ENCODE data around the gene PYCR2. TPM values are rescaled to one million over a fixed set of nuclear protein-coding genes. Genes with fewer than 3 reads are reported as not detected.

PYCR2 gene
- total and polyA plus RNA-seq, 2 of the 8 experiments (the other 6 are each of a cell fraction or from before 2014, with no cell fraction given), result 79.3 to 84.6 TPM

DNA sequence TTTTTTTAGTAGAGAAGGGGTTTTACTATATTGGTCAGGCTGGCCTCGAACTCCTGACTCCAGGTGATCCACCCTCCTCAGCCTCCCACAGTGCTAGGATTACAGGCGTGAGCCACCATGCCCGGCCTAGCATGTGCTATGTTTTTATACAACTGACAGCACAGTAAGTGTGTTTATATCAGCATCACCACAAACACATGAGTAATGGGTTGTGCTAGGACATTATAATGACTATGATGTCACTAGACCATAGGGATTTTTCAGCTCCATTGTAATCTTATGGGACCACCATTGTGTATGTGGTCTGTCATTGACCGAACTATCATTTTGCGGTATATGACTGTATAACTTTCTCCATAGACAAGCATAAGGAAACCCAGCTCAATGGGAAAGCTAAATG, 10.7 kb upstream of the PYCR2 start (continued):
- TF ChIP-seq, protein P1, sequence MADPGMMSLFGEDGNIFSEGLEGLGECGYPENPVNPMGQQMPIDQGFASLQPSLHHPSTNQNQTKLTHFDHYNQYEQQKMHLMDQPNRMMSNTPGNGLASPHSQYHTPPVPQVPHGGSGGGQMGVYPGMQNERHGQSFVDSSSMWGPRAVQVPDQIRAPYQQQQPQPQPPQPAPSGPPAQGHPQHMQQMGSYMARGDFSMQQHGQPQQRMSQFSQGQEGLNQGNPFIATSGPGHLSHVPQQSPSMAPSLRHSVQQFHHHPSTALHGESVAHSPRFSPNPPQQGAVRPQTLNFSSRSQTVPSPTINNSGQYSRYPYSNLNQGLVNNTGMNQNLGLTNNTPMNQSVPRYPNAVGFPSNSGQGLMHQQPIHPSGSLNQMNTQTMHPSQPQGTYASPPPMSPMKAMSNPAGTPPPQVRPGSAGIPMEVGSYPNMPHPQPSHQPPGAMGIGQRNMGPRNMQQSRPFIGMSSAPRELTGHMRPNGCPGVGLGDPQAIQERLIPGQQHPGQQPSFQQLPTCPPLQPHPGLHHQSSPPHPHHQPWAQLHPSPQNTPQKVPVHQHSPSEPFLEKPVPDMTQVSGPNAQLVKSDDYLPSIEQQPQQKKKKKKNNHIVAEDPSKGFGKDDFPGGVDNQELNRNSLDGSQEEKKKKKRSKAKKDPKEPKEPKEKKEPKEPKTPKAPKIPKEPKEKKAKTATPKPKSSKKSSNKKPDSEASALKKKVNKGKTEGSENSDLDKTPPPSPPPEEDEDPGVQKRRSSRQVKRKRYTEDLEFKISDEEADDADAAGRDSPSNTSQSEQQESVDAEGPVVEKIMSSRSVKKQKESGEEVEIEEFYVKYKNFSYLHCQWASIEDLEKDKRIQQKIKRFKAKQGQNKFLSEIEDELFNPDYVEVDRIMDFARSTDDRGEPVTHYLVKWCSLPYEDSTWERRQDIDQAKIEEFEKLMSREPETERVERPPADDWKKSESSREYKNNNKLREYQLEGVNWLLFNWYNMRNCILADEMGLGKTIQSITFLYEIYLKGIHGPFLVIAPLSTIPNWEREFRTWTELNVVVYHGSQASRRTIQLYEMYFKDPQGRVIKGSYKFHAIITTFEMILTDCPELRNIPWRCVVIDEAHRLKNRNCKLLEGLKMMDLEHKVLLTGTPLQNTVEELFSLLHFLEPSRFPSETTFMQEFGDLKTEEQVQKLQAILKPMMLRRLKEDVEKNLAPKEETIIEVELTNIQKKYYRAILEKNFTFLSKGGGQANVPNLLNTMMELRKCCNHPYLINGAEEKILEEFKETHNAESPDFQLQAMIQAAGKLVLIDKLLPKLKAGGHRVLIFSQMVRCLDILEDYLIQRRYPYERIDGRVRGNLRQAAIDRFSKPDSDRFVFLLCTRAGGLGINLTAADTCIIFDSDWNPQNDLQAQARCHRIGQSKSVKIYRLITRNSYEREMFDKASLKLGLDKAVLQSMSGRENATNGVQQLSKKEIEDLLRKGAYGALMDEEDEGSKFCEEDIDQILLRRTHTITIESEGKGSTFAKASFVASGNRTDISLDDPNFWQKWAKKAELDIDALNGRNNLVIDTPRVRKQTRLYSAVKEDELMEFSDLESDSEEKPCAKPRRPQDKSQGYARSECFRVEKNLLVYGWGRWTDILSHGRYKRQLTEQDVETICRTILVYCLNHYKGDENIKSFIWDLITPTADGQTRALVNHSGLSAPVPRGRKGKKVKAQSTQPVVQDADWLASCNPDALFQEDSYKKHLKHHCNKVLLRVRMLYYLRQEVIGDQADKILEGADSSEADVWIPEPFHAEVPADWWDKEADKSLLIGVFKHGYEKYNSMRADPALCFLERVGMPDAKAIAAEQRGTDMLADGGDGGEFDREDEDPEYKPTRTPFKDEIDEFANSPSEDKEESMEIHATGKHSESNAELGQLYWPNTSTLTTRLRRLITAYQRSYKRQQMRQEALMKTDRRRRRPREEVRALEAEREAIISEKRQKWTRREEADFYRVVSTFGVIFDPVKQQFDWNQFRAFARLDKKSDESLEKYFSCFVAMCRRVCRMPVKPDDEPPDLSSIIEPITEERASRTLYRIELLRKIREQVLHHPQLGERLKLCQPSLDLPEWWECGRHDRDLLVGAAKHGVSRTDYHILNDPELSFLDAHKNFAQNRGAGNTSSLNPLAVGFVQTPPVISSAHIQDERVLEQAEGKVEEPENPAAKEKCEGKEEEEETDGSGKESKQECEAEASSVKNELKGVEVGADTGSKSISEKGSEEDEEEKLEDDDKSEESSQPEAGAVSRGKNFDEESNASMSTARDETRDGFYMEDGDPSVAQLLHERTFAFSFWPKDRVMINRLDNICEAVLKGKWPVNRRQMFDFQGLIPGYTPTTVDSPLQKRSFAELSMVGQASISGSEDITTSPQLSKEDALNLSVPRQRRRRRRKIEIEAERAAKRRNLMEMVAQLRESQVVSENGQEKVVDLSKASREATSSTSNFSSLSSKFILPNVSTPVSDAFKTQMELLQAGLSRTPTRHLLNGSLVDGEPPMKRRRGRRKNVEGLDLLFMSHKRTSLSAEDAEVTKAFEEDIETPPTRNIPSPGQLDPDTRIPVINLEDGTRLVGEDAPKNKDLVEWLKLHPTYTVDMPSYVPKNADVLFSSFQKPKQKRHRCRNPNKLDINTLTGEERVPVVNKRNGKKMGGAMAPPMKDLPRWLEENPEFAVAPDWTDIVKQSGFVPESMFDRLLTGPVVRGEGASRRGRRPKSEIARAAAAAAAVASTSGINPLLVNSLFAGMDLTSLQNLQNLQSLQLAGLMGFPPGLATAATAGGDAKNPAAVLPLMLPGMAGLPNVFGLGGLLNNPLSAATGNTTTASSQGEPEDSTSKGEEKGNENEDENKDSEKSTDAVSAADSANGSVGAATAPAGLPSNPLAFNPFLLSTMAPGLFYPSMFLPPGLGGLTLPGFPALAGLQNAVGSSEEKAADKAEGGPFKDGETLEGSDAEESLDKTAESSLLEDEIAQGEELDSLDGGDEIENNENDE (IDR thresholded peaks at IDR 0.05; ENCODE audit: insufficient replicate concordance, low read length), result no peak
- TF ChIP-seq NANOG (IDR thresholded peaks at IDR 0.05; ENCODE audit: insufficient read depth, low read depth, low read length, poor library complexity, severe bottlenecking), result no peak
- TF ChIP-seq TCF12 (IDR thresholded peaks at IDR 0.05; ENCODE audit: low read depth, low read length), result no peak
- TF ChIP-seq BCL11A (IDR thresholded peaks at IDR 0.05; ENCODE audit: low read depth in 2 of 2, low read length in 2 of 2), result no peak
